ENCODE results near the gene TMPRSS4.

Gene TMPRSS4

GRCh38 chr11:118092907-118093571 lies 16.2 kb downstream of the TMPRSS4 start:
- TF ChIP-seq CTCF (IDR thresholded peaks at IDR 0.05): no peak

- TF ChIP-seq CTCF (IDR thresholded peaks at IDR 0.05): no peak
Observed at GRCh38 chr11:118095493-118095892, 18.6 kb downstream of the TMPRSS4 start.

GRCh38 chr11:118095967-118096367 lies 19.1 kb downstream of the TMPRSS4 start:
- TF ChIP-seq CTCF (IDR thresholded peaks at IDR 0.05): no peak

GRCh38 chr11:118098996-118099837 lies 22.3 kb downstream of the TMPRSS4 start:
- no peak for TF ChIP-seq CTCF (IDR thresholded peaks at IDR 0.05)

GRCh38 chr11:118099838-118100556 lies 23.1 kb downstream of the TMPRSS4 start:
- TF ChIP-seq CTCF (IDR thresholded peaks at IDR 0.05): no peak

GRCh38 chr11:118100691-118101232 lies 23.9 kb downstream of the TMPRSS4 start:
- TF ChIP-seq CTCF (IDR thresholded peaks at IDR 0.05): no peak

- no peak for TF ChIP-seq CTCF (IDR thresholded peaks at IDR 0.05)
Observed at GRCh38 chr11:118102721-118103261, 25.9 kb downstream of the TMPRSS4 start.

Data from LNCAP (cell line).